Measurements from ENCODE around the gene UMPS.
"Not testable (repeated sequence)": the region's sequence is repeated elsewhere in the genome, so short reads cannot be mapped to it uniquely, and the experiment has no call there.

Gene UMPS

GRCh38 chr3:124745756-124746155 lies 15.5 kb downstream of the UMPS start:
- H3K27me3 Mint-ChIP-seq = no peaks in the 10 kb centered on the region
- no peak overlapping the region for H3K4me3 Mint-ChIP-seq
- DNase-seq (ENCODE audit: low spot score in 2 of 2) = no peak
- peaks cover 5% of the 10 kb centered on the region for H3K36me3 Mint-ChIP-seq
- no peak for ATAC-seq (ENCODE audit: low read depth)
- no peak overlapping the region for H3K27ac Mint-ChIP-seq
- no peaks in the 10 kb centered on the region for H3K9me3 Mint-ChIP-seq
- H3K4me1 Mint-ChIP-seq = peaks cover 2% of the 10 kb centered on the region

- H3K9me3 Mint-ChIP-seq = no peaks in the 10 kb centered on the region
- no peak overlapping the region for H3K4me3 Mint-ChIP-seq
- H3K27me3 Mint-ChIP-seq = peaks cover 4% of the 10 kb centered on the region
- ATAC-seq (ENCODE audit: low read depth) = no peak
- no peaks in the 10 kb centered on the region for H3K4me1 Mint-ChIP-seq
- no peak overlapping the region for H3K27ac Mint-ChIP-seq
- peaks cover 5% of the 10 kb centered on the region for H3K36me3 Mint-ChIP-seq
- DNase-seq (ENCODE audit: low spot score in 2 of 2) = no peak
Observed at GRCh38 chr3:124747111-124747981, 17.1 kb downstream of the UMPS start.

- H3K27ac Mint-ChIP-seq = no peak overlapping the region
- no peak for ATAC-seq (ENCODE audit: low read depth)
- no peaks in the 10 kb centered on the region for H3K4me1 Mint-ChIP-seq
- H3K4me3 Mint-ChIP-seq = no peak overlapping the region
- peaks cover 3% of the 10 kb centered on the region for H3K36me3 Mint-ChIP-seq
- no peaks in the 10 kb centered on the region for H3K9me3 Mint-ChIP-seq
- no peak for DNase-seq (ENCODE audit: low spot score in 2 of 2)
- H3K27me3 Mint-ChIP-seq = peaks cover 4% of the 10 kb centered on the region
Observed at GRCh38 chr3:124748560-124749198, 18.4 kb downstream of the UMPS start.

- H3K27ac Mint-ChIP-seq; H3K27me3 Mint-ChIP-seq; H3K36me3 Mint-ChIP-seq; H3K9me3 Mint-ChIP-seq; DNase-seq (ENCODE audit: low spot score in 2 of 2); ATAC-seq (ENCODE audit: low read depth); H3K4me3 Mint-ChIP-seq; H3K4me1 Mint-ChIP-seq: not testable (repeated sequence)
Observed at GRCh38 chr3:124749877-124750276, 19.6 kb downstream of the UMPS start.

GRCh38 chr3:124751501-124751900 lies 21.2 kb downstream of the UMPS start:
- ATAC-seq (ENCODE audit: low read depth) (no peak), DNase-seq (ENCODE audit: low spot score in 2 of 2) (no peak)
- no peak overlapping the region for H3K4me3 Mint-ChIP-seq
- H3K27me3 Mint-ChIP-seq = peaks cover 9% of the 10 kb centered on the region
- no peaks in the 10 kb centered on the region for H3K36me3 Mint-ChIP-seq
- H3K4me1 Mint-ChIP-seq = no peaks in the 10 kb centered on the region
- no peaks in the 10 kb centered on the region for H3K9me3 Mint-ChIP-seq
- no peak overlapping the region for H3K27ac Mint-ChIP-seq

- Mint-ChIP-seq H3K36me3 (no peaks in the 10 kb centered on the region), H3K27ac (no peak overlapping the region), H3K4me3 (no peak overlapping the region), H3K27me3 (peaks cover 9% of the 10 kb centered on the region), H3K9me3 (no peaks in the 10 kb centered on the region), H3K4me1 (no peaks in the 10 kb centered on the region)
- ATAC-seq (ENCODE audit: low read depth) = no peak
- no peak for DNase-seq (ENCODE audit: low spot score in 2 of 2)
Observed at GRCh38 chr3:124752051-124752450, 21.8 kb downstream of the UMPS start.

- H3K4me3 Mint-ChIP-seq; H3K4me1 Mint-ChIP-seq; H3K27ac Mint-ChIP-seq; H3K27me3 Mint-ChIP-seq; DNase-seq (ENCODE audit: low spot score in 2 of 2); ATAC-seq (ENCODE audit: low read depth); H3K9me3 Mint-ChIP-seq; H3K36me3 Mint-ChIP-seq: not testable (repeated sequence)
Observed at GRCh38 chr3:124757926-124758325, 27.7 kb downstream of the UMPS start.

GRCh38 chr3:124758851-124759635 lies 28.8 kb downstream of the UMPS start:
- Mint-ChIP-seq H3K27ac (no peak overlapping the region), H3K27me3 (peaks cover 7% of the 10 kb centered on the region), H3K4me1 (peaks cover 3% of the 10 kb centered on the region), H3K4me3 (no peak overlapping the region), H3K36me3 (no peaks in the 10 kb centered on the region), H3K9me3 (no peaks in the 10 kb centered on the region)
- ATAC-seq (ENCODE audit: low read depth) (no peak), DNase-seq (ENCODE audit: low spot score in 2 of 2) (no peak)

- DNase-seq (ENCODE audit: low spot score in 2 of 2) (no peak), ATAC-seq (ENCODE audit: low read depth) (no peak)
- H3K9me3 Mint-ChIP-seq = no peaks in the 10 kb centered on the region
- peaks cover 9% of the 10 kb centered on the region for H3K27me3 Mint-ChIP-seq
- H3K27ac Mint-ChIP-seq = no peak overlapping the region
- H3K4me3 Mint-ChIP-seq = no peak overlapping the region
- no peaks in the 10 kb centered on the region for H3K36me3 Mint-ChIP-seq
- H3K4me1 Mint-ChIP-seq = peaks cover 3% of the 10 kb centered on the region
Observed at GRCh38 chr3:124759666-124760401, 29.6 kb downstream of the UMPS start.

GRCh38 chr3:124760601-124761000 lies 30.3 kb downstream of the UMPS start:
- peaks cover 3% of the 10 kb centered on the region for H3K4me1 Mint-ChIP-seq
- peaks cover 7% of the 10 kb centered on the region for H3K27me3 Mint-ChIP-seq

GRCh38 chr3:124761250-124761796 lies 31.1 kb downstream of the UMPS start:
- ATAC-seq (ENCODE audit: low read depth) (peak; percentile 81), DNase-seq (ENCODE audit: low spot score in 2 of 2) (peak; percentile 68 to 73)
- Mint-ChIP-seq H3K36me3 (no peaks in the 10 kb centered on the region), H3K4me3 (peak overlapping the region; percentile 69), H3K27ac (no peak overlapping the region), H3K4me1 (peaks cover 3% of the 10 kb centered on the region), H3K9me3 (no peaks in the 10 kb centered on the region), H3K27me3 (peaks cover 9% of the 10 kb centered on the region)

More at GRCh38 chr3:124760601-124761000, 30.3 kb downstream of the UMPS start:
- H3K9me3 Mint-ChIP-seq = no peaks in the 10 kb centered on the region
- H3K27ac Mint-ChIP-seq = no peak overlapping the region
- no peaks in the 10 kb centered on the region for H3K36me3 Mint-ChIP-seq
- ATAC-seq (ENCODE audit: low read depth) (no peak), DNase-seq (ENCODE audit: low spot score in 2 of 2) (no peak)
- no peak overlapping the region for H3K4me3 Mint-ChIP-seq

- DNase-seq (ENCODE audit: low spot score in 2 of 2) (no peak), ATAC-seq (ENCODE audit: low read depth) (no peak)
- no peak overlapping the region for H3K27ac Mint-ChIP-seq
- H3K4me1 Mint-ChIP-seq = peaks cover 3% of the 10 kb centered on the region
- H3K27me3 Mint-ChIP-seq = peaks cover 8% of the 10 kb centered on the region
- no peaks in the 10 kb centered on the region for H3K36me3 Mint-ChIP-seq
- H3K9me3 Mint-ChIP-seq = no peaks in the 10 kb centered on the region
- no peak overlapping the region for H3K4me3 Mint-ChIP-seq
Observed at GRCh38 chr3:124761935-124762660, 31.8 kb downstream of the UMPS start.

- no peak overlapping the region for H3K27ac Mint-ChIP-seq
- H3K9me3 Mint-ChIP-seq = no peaks in the 10 kb centered on the region
- H3K4me1 Mint-ChIP-seq = peaks cover 3% of the 10 kb centered on the region
- H3K4me3 Mint-ChIP-seq = no peak overlapping the region
- ATAC-seq (ENCODE audit: low read depth) (no peak), DNase-seq (ENCODE audit: low spot score in 2 of 2) (no peak)
- H3K27me3 Mint-ChIP-seq = peaks cover 10% of the 10 kb centered on the region
- no peaks in the 10 kb centered on the region for H3K36me3 Mint-ChIP-seq
Observed at GRCh38 chr3:124762661-124763011, 32.4 kb downstream of the UMPS start.
